ENCODE results near the gene NCKAP5. TPM values are rescaled to one million over a fixed set of nuclear protein-coding genes. Genes with fewer than 3 reads are reported as not detected.

NCKAP5 gene
- total and polyA plus RNA-seq, 4 donors, result 0.57 to 2.8 (median 2.4) TPM

DNA sequence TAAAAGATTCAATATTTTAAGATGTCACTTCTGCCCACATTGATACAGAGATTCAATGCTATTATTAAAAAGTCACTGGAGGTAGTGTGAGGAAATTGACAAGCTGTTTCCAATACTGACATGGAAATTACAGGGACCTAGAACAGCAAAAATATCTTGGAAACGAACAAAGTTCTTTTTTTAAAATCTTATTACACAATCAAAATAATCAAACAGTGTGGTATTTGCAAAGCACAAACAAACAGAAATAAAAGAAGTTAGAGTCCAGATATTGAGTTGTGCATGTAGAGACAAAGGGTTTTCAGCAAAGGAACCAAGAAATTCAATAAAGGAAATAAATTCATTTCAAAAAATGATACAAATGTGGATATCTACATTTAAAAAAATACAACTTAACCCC, 369.6 kb downstream of the NCKAP5 start:
- H3K9ac ChIP-seq (ENCODE audit: low read depth in 1 of 2, low read length in 2 of 2), result no peak overlapping the region
- no peaks in the 10 kb centered on the region for H3K27me3 ChIP-seq (ENCODE audit: control insufficient read depth in 4 of 4, insufficient read depth in 4 of 4, low read length in 3 of 4)
- H3K9me3 ChIP-seq (ENCODE audit: control insufficient read depth in 4 of 4, low read length in 3 of 4), result no peaks in the 10 kb centered on the region
- TF ChIP-seq SP1 (IDR thresholded peaks at IDR 0.05) (peak; percentile 60), FOXA1 (IDR thresholded peaks at IDR 0.05) (peak; percentile 49), MAX (IDR thresholded peaks at IDR 0.05) (peak; percentile 25), RAD21 (IDR thresholded peaks at IDR 0.05) (peak; percentile 36 to 48), HNF4A (conservative IDR thresholded peaks at IDR 0.05) (peak; percentile 80 to 82), EGR1 (IDR thresholded peaks at IDR 0.05; ENCODE audit: low read depth in 2 of 2) (no peak), HNF4G (IDR thresholded peaks at IDR 0.05) (peak; percentile 60), JUND (IDR thresholded peaks at IDR 0.05) (peak in 1 of 2 donors; percentile 48), CTCF (IDR thresholded peaks at IDR 0.05; ENCODE audit: low read depth, low read length, missing input control) (no peak), GABPA (IDR thresholded peaks at IDR 0.05 in 1 of 2, conservative IDR thresholded peaks at IDR 0.05 in 1 of 2) (no peak), YY1 (IDR thresholded peaks at IDR 0.05) (no peak), RXRA (IDR thresholded peaks at IDR 0.05) (peak; percentile 39 to 54), FOXA2 (IDR thresholded peaks at IDR 0.05) (peak; percentile 40), TAF1 (conservative IDR thresholded peaks at IDR 0.05) (no peak), NR2F2 (IDR thresholded peaks at IDR 0.05) (no peak)
- TF ChIP-seq, protein P1, sequence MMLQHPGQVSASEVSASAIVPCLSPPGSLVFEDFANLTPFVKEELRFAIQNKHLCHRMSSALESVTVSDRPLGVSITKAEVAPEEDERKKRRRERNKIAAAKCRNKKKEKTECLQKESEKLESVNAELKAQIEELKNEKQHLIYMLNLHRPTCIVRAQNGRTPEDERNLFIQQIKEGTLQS (IDR thresholded peaks at IDR 0.05), result no peak
- TF ChIP-seq, protein P2, sequence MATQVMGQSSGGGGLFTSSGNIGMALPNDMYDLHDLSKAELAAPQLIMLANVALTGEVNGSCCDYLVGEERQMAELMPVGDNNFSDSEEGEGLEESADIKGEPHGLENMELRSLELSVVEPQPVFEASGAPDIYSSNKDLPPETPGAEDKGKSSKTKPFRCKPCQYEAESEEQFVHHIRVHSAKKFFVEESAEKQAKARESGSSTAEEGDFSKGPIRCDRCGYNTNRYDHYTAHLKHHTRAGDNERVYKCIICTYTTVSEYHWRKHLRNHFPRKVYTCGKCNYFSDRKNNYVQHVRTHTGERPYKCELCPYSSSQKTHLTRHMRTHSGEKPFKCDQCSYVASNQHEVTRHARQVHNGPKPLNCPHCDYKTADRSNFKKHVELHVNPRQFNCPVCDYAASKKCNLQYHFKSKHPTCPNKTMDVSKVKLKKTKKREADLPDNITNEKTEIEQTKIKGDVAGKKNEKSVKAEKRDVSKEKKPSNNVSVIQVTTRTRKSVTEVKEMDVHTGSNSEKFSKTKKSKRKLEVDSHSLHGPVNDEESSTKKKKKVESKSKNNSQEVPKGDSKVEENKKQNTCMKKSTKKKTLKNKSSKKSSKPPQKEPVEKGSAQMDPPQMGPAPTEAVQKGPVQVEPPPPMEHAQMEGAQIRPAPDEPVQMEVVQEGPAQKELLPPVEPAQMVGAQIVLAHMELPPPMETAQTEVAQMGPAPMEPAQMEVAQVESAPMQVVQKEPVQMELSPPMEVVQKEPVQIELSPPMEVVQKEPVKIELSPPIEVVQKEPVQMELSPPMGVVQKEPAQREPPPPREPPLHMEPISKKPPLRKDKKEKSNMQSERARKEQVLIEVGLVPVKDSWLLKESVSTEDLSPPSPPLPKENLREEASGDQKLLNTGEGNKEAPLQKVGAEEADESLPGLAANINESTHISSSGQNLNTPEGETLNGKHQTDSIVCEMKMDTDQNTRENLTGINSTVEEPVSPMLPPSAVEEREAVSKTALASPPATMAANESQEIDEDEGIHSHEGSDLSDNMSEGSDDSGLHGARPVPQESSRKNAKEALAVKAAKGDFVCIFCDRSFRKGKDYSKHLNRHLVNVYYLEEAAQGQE (IDR thresholded peaks at IDR 0.05), result no peak
- TF ChIP-seq, protein P3, sequence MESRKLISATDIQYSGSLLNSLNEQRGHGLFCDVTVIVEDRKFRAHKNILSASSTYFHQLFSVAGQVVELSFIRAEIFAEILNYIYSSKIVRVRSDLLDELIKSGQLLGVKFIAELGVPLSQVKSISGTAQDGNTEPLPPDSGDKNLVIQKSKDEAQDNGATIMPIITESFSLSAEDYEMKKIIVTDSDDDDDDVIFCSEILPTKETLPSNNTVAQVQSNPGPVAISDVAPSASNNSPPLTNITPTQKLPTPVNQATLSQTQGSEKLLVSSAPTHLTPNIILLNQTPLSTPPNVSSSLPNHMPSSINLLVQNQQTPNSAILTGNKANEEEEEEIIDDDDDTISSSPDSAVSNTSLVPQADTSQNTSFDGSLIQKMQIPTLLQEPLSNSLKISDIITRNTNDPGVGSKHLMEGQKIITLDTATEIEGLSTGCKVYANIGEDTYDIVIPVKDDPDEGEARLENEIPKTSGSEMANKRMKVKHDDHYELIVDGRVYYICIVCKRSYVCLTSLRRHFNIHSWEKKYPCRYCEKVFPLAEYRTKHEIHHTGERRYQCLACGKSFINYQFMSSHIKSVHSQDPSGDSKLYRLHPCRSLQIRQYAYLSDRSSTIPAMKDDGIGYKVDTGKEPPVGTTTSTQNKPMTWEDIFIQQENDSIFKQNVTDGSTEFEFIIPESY (IDR thresholded peaks at IDR 0.05), result peak; percentile 47
- H3K4me1 ChIP-seq (ENCODE audit: control insufficient read depth in 4 of 4, insufficient read depth in 4 of 4, low read length in 3 of 4), result peaks cover 2 to 58% (median 42%) of the 10 kb centered on the region in 4 donors
- no peak for DNase-seq (ENCODE audit: low spot score)
- H3K4me3 ChIP-seq (ENCODE audit: low read depth in 1 of 3, low read length in 3 of 3), result no peak overlapping the region
- H3K36me3 ChIP-seq (ENCODE audit: control insufficient read depth in 4 of 4, insufficient read depth in 3 of 4, low read depth in 1 of 4, low read length in 3 of 4), result no peaks in the 10 kb centered on the region
- H3K27ac ChIP-seq (ENCODE audit: low read depth in 1 of 2, low read length in 2 of 2), result peak overlapping the region in 1 of 2 donors; percentile 8
- 16% methylated on average over 1 of the region's 1 CpG for WGBS
